Stimulated activated CD4-positive, alpha-beta T cell treated with anti-CD3 and anti-CD28 coated beads, Interleukin-1b, Interleukin-23, amount 100 ng/mL, for 4 hours (primary cell): ENCODE results near the gene FH.

ENCODE experiments used
- DNase-seq, 2 donors: peaks; one replicate each; pipeline ENCODE4 v3.0.0-alpha.2; 2020; ENCODE audit warnings: low read depth in 2 of 2

The FH gene

DNA sequence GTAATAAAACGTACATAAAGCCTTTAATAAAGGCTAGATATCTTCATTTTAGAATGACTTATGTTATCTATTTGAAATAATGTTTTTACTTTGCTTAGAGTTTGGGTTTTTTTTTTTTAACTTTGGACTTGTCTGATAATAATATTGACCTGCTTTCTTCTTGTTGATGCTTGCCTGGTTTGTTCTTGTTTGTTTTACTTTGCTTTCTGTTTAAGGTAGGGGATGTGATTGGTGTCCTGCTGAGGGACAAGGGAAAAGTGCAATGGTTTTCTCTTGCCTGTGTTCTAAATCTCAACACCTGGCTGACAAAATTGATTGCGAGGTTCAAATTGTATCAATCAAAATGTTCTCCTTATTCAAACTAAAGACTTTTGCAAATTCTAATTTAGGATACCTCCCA lies 2.2 kb upstream of the FH start:
- DNase-seq: no peak

GRCh38 chr1:241520080-241520465 lies 518 bp upstream of the FH start:
- DNase-seq: no peak

- DNase-seq: peak; percentile 8 to 18
Measured at GRCh38 chr1:241518476-241519307, 863 bp downstream of the FH start.

DNA sequence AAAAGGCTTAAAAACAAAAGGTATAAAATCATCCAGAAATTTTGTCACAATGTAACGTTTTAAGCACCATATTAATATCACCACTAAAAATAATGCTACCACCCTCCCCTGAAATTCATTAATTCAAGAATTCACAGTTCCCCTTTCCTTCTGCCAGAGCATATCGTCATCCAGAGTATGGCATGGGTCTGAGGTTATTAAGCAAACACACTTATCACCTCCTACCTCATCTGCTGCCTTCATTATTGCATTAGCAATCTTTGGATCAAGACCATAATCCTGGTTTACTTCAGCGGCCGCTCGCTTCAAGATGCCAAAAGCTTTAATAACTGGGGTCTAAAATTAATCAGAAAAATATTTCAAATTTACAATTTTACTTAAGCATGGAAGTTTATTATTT lies 6.2 kb downstream of the FH start:
- DNase-seq: no peak

DNA sequence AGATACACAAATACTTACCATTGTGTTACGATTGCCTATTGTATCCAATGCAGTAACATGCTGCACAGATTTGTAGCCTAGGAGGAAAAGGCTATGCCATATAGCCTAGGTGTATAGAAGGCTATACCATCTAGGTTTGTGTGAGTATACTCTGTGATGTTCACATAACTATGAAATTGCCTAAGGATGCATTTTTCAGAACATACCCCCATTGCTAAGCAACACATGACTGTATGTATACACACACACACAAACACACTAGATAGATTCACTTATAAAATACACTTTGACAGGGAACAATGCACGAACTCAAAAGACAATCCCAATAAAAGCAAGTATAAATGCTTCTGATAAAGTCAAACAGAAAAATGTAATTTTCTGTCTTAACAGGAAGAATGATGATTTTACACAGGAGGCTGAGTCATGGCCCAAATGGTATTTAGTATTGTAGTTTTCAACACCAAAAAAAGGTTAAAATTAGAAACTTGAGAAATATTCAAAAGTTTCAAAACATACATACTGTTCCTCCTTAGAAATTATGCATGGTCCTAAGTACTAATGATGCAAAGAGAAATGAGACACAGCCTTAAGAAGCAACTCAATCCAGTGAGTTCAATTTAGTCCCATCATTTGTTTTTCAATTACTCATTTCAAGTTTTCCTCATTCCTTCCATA lies 12.2 kb downstream of the FH start:
- DNase-seq: no peak

DNA sequence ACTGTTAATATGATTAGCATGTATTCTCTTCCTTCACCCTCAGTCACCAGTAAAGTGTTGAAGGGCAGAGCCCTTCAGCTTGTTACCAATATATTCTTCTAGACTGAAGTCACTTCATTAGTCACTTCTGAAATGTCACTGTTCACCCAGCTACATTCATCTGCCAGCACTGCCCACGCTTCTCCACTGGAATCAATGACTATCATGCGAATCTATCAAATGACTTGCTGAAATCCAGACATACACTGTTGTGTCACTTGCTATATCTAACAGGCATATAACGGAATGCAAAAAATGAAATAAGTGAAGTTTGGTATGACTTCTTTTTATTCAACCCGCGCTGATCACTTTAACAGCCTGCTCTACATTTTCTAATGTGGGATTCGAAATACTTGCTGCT lies 16.1 kb downstream of the FH start:
- DNase-seq: no peak

- no peak for DNase-seq
Measured at GRCh38 chr1:241499910-241500309, 19.6 kb downstream of the FH start.

- DNase-seq: no peak
Measured at GRCh38 chr1:241495741-241496140, 23.8 kb downstream of the FH start.

DNA sequence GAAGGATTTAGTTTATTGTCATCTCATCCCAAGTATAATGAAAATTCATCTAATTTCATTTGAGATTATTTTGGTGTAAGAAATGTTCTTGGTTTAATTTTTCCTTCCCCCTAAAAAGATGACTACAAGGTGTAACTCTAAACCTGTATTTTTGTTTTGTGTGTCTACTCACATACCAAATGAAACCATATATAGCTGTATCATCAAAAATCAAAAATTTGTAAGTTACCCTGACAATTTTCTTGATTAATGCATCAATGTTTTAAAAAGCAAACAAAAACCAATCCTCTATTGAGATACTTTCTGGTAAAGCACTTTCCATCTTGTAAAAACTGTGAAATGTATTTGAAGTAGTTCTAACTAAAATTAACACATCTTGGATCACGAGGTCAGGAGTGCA lies 30.8 kb downstream of the FH start:
- DNase-seq: no peak

DNA sequence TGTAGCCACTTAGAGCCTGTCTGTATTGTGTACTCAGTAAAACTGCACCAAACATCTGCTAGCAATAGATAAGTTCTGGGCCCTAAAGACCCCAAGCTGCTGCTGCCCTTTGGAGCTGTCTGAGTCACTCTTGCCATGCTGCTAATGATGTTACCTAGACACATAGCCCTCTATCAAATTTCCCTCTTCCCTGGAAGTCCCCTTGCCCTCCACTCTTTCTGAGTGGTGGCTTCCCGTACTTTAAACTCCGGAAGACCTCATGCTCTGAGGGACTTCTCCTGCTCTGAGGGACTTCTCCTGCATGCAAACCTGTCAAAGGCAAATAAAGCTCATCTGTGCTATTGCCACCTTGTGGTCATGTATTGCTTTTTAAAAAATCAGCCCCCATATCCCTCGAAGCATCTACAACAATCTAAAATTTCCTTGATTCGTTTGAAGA lies 34.0 kb downstream of the FH start:
- no peak for DNase-seq

DNA sequence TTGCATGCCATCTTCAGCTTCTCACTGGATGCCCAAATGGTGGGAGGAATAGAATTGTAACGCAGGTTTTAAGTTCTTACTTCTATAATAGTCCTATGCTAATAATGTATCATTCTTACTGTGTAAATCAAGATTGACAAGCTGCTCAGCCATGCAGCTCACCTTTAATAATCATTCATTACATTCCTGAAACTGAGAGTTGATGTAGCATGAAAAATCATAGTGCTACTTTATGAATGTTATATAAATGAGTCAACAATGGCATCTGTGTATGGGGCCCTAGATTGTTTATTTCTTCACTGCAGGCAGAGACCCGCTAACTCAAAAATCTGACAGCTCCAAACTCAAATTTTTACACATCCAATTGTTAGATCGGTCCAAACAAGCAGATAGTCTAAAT lies 34.4 kb downstream of the FH start:
- no peak for DNase-seq

DNA sequence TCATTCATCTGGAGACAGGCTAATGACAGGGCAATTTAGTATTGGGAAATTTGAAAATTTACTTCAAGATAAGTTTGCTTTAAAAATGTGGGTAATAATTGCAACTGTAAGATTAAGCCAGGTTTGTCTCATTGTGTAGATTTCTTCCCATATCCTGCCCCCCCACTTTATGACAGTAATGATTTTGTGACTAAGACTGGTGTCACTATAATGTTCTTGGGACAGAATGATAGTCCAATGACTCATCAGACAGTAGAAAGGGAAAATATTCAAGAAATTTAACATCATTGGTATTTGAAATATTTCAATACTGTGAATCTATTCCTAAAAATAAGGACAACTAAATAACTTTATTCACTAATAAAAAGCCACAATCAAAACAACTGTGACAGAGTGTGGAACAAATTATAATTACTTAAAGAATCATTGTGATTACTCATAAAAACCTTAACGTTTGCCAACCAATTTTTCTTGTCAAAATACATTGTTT lies 36.7 kb downstream of the FH start:
- DNase-seq: no peak

- DNase-seq: no peak
Measured at GRCh38 chr1:241479294-241479693, 40.3 kb downstream of the FH start.

GRCh38 chr1:241475671-241476070 lies 43.9 kb downstream of the FH start:
- no peak for DNase-seq

DNA sequence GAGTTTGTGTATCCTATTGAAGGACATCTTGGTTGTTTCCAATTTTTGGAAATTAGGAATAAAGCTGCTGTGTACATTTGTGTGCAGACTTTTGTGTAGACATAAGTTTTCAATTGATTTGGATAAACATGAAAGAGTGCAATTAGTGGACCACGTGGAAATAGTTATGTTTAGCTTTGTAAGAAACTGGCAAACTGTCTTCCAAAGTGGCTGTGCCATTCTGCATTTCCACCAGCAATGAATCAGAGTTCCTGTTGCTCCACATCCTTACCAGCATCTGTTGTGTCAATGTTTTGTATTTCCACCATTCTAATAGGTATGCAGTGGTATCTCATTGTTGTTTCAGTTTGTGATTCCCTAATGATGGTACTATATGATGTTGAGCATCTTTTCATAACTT lies 46.5 kb downstream of the FH start:
- DNase-seq: no peak

GRCh38 chr1:241470908-241471590 lies 48.5 kb downstream of the FH start:
- no peak for DNase-seq

DNA sequence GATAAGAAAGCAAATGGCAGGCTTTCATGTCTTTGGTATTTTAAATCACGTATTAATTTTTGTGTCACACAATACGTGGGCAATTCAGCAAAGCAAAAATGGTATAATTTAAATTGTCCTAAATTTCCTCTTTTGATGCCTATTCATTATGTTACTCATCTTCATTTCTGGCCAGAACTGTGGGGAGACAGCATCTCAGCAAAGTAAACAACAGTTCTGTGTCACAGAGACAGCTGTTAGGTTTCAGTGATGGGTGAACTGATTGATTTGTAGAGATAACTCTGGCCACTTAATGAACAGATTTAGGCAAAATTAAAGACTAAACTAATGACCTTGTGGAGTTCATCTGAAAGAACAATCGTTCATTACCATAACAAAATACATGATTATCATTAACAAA lies 49.2 kb downstream of the FH start:
- no peak for DNase-seq

DNA sequence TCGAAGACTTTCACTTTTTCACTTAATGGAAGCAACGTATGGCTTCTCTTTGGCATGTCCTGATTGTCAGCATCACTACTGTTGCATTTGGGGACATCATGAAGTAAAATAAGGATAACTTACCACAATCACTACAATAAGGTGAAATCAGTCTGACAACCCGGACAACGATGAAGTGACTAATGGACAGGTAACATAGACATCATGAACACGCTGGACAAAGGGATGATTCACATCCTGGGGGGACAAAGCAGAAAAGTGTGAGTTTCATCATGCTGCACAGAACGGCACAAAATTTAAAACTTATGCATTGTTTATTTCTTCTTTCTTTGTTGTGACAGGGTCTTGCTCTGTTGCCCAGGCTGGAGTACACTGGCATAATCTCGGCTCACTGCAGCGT lies 53.9 kb downstream of the FH start:
- DNase-seq: no peak

- no peak for DNase-seq
Measured at GRCh38 chr1:241464985-241465384, 54.6 kb downstream of the FH start.

- DNase-seq: no peak
Measured at GRCh38 chr1:241462391-241462790, 57.2 kb downstream of the FH start.

- DNase-seq: no peak
Measured at GRCh38 chr1:241460098-241460873, 59.3 kb downstream of the FH start.
